ENCODE measurements around the gene CCR5AS.
A peak's percentile ranks its signal among the peaks of the same experiment; 100 is the strongest.
"Not testable (repeated sequence)": the region's sequence is repeated elsewhere in the genome, so short reads cannot be mapped to it uniquely, and the experiment has no call there.

CCR5AS gene

GRCh38 chr3:46406443-46406787 lies 451 bp downstream of the CCR5AS start:
- H3K27me3 Mint-ChIP-seq (ENCODE audit: low read depth in 3 of 3): peaks cover 0 to 7% (median 0%) of the 10 kb centered on the region in 3 donors
- Histone ChIP-seq H3K9me3 (replicated peaks in 1 of 2; ENCODE audit: control insufficient read depth in 1 of 2, insufficient read depth in 1 of 2, low read length in 2 of 2) (no peaks in the 10 kb centered on the region), H3K4me1 (ENCODE audit: control insufficient read depth in 1 of 2, insufficient read depth in 2 of 2, low read length in 2 of 2) (peaks cover 43 to 47% of the 10 kb centered on the region in 2 donors), H3K4me3 (replicated peaks in 1 of 3; ENCODE audit: low read depth in 2 of 3, low read length in 3 of 3) (peak overlapping the region in 1 of 3 experiments; percentile 74), H3K27me3 (ENCODE audit: control insufficient read depth in 2 of 2, insufficient read depth in 2 of 2, low read length in 2 of 2) (no peaks in the 10 kb centered on the region), H4K20me1 (ENCODE audit: insufficient read depth, low read length) (no peaks in the 10 kb centered on the region), H3K9ac (ENCODE audit: insufficient read depth, low read length, poor library complexity, severe bottlenecking) (peak overlapping the region; percentile 85), H3K27ac (ENCODE audit: low read depth in 1 of 2, low read length in 2 of 2) (peak overlapping the region; percentile 97 to 100), H2AFZ (ENCODE audit: insufficient read depth, low read depth, low read length, poor library complexity, severe bottlenecking) (peak overlapping the region; percentile 53), H3K36me3 (replicated peaks in 1 of 2; ENCODE audit: control insufficient read depth in 1 of 2, insufficient read depth in 2 of 2, low read length in 2 of 2) (peaks cover 6 to 9% of the 10 kb centered on the region in 2 donors), H3K4me2 (replicated peaks; ENCODE audit: extremely low read depth, low read length, poor library complexity, severe bottlenecking) (peak overlapping the region; percentile 68), H3K79me2 (ENCODE audit: insufficient read depth, low read length) (peaks cover 10% of the 10 kb centered on the region)
- 8% methylated on average over 4 of the region's 4 CpGs for WGBS (ENCODE audit: insufficient coverage)
- H3K9me3 Mint-ChIP-seq: no peaks in the 10 kb centered on the region
- H3K4me3 Mint-ChIP-seq: peak overlapping the region; percentile 58 to 95
- TF ChIP-seq, protein P1, sequence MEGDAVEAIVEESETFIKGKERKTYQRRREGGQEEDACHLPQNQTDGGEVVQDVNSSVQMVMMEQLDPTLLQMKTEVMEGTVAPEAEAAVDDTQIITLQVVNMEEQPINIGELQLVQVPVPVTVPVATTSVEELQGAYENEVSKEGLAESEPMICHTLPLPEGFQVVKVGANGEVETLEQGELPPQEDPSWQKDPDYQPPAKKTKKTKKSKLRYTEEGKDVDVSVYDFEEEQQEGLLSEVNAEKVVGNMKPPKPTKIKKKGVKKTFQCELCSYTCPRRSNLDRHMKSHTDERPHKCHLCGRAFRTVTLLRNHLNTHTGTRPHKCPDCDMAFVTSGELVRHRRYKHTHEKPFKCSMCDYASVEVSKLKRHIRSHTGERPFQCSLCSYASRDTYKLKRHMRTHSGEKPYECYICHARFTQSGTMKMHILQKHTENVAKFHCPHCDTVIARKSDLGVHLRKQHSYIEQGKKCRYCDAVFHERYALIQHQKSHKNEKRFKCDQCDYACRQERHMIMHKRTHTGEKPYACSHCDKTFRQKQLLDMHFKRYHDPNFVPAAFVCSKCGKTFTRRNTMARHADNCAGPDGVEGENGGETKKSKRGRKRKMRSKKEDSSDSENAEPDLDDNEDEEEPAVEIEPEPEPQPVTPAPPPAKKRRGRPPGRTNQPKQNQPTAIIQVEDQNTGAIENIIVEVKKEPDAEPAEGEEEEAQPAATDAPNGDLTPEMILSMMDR (IDR thresholded peaks at IDR 0.05): no peak
- intact Hi-C loops (cut with micrococcal nuclease): loop anchor here in 1 of 2 donors (2.0 to 10.0 kb wide), 4 partner anchors 39 to 1239 kb away; no protein-coding TSS in a partner anchor
- peaks cover 58% of the 10 kb centered on the region for H3K4me1 Mint-ChIP-seq
- H3K27ac Mint-ChIP-seq: peak overlapping the region; percentile 100
- peaks cover 21 to 29% of the 10 kb centered on the region in 2 donors for H3K36me3 Mint-ChIP-seq
- DNase-seq: peak; percentile 96 to 99 (median 97)

DNA sequence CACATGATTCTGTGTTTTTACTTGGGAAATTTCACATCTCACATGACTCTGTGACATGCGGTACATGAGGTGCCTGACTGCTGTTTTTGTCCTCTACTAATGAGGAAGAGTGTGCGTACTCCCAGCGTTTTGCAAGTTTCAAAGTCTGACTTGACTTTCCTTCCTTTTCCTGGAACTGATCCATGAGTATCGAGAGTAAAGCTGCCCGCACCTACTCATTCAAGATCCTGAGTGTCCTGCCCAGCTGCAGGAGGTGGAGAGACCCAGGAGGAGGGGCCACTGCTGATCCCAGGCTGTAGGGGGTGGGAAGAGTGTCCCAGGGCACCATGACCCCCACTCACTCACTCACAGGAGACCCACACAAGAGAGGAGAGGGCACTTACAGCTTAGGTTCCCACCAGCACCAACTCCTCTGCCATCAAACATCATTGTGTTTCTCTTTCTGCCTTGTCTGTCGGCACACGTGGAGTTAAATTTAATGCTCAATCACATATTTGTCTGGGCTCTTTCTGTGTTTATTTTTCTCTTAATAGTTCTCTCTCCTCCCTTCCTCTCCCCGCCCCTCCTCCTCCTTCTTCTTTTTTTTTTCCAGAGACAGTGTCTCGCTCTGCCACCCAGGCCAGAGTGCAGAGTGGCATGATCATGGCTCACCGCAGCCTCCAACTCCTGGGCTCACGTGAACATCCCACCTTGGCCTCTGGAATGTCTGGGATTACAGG lies 1.4 kb downstream of the CCR5AS start:
- WGBS (ENCODE audit: insufficient coverage): 31% methylated on average over 5 of the region's 11 CpGs
- H3K4me3 ChIP-seq (replicated peaks in 1 of 3; ENCODE audit: low read depth in 2 of 3, low read length in 3 of 3): peak overlapping the region in 1 of 3 experiments; percentile 53
- intact Hi-C loops (cut with micrococcal nuclease): loop anchor here (2.0 to 10.0 kb wide), 4 partner anchors 38 to 1238 kb away; no protein-coding TSS in a partner anchor

DNA sequence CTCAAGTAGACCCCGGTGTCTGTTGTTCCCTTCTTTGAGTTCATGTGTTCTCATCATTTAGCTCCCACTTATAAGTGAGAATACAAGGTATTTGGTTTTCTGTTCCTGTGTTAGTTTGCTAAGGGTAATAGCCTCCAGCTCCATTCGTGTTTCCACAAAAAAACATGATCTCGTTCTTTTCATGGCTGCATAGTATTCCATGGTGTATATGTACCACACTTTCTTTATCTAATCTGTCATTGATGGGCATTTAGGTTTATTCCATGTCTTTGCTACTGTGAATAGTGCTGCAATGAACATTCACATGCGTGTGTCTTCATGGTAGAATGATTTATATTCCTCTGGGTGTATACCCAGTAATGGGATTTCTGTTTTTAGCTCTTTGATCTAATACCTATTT lies 4.0 kb downstream of the CCR5AS start:
- DNase-seq; H3K79me2 ChIP-seq (ENCODE audit: insufficient read depth, low read length); H3K27me3 Mint-ChIP-seq (ENCODE audit: low read depth in 3 of 3); H3K9me3 ChIP-seq (replicated peaks in 1 of 2; ENCODE audit: control insufficient read depth in 1 of 2, insufficient read depth in 1 of 2, low read length in 2 of 2); H3K4me2 ChIP-seq (replicated peaks; ENCODE audit: extremely low read depth, low read length, poor library complexity, severe bottlenecking); H3K36me3 ChIP-seq (replicated peaks in 1 of 2; ENCODE audit: control insufficient read depth in 1 of 2, insufficient read depth in 2 of 2, low read length in 2 of 2); H3K9me3 Mint-ChIP-seq; H3K27ac ChIP-seq (ENCODE audit: low read depth in 1 of 2, low read length in 2 of 2); H3K4me3 ChIP-seq (replicated peaks in 1 of 3; ENCODE audit: low read depth in 2 of 3, low read length in 3 of 3); H4K20me1 ChIP-seq (ENCODE audit: insufficient read depth, low read length); H3K4me3 Mint-ChIP-seq; H3K27me3 ChIP-seq (ENCODE audit: control insufficient read depth in 2 of 2, insufficient read depth in 2 of 2, low read length in 2 of 2); H3K9ac ChIP-seq (ENCODE audit: insufficient read depth, low read length, poor library complexity, severe bottlenecking); H2AFZ ChIP-seq (ENCODE audit: insufficient read depth, low read depth, low read length, poor library complexity, severe bottlenecking); H3K36me3 Mint-ChIP-seq: not testable (repeated sequence)
- Mint-ChIP-seq H3K27ac (peak overlapping the region in 2 of 7 donors; percentile 55 to 64), H3K4me1 (peaks cover 38% of the 10 kb centered on the region)
- intact Hi-C loops (cut with micrococcal nuclease): loop anchor here in 1 of 2 donors (10.0 kb wide), 1 partner anchor 552 kb away; no protein-coding TSS in a partner anchor
- no CpG with 5 or more reads among the region's 4 CpGs for WGBS (ENCODE audit: insufficient coverage)
- peaks cover 49% of the 10 kb centered on the region in 2 donors for H3K4me1 ChIP-seq (ENCODE audit: control insufficient read depth in 1 of 2, insufficient read depth in 2 of 2, low read length in 2 of 2)

More for the DNA sequence above, 1.4 kb downstream of the CCR5AS start:
- Histone ChIP-seq H3K79me2 (ENCODE audit: insufficient read depth, low read length) (peaks cover 10% of the 10 kb centered on the region), H4K20me1 (ENCODE audit: insufficient read depth, low read length) (no peaks in the 10 kb centered on the region), H3K36me3 (replicated peaks in 1 of 2; ENCODE audit: control insufficient read depth in 1 of 2, insufficient read depth in 2 of 2, low read length in 2 of 2) (peaks cover 6 to 9% of the 10 kb centered on the region in 2 donors), H3K4me1 (ENCODE audit: control insufficient read depth in 1 of 2, insufficient read depth in 2 of 2, low read length in 2 of 2) (peaks cover 43 to 47% of the 10 kb centered on the region in 2 donors), H3K27me3 (ENCODE audit: control insufficient read depth in 2 of 2, insufficient read depth in 2 of 2, low read length in 2 of 2) (no peaks in the 10 kb centered on the region), H3K27ac (ENCODE audit: low read depth in 1 of 2, low read length in 2 of 2) (peak overlapping the region; percentile 97 to 100), H3K9ac (ENCODE audit: insufficient read depth, low read length, poor library complexity, severe bottlenecking) (peak overlapping the region; percentile 85), H3K4me2 (replicated peaks; ENCODE audit: extremely low read depth, low read length, poor library complexity, severe bottlenecking) (peak overlapping the region; percentile 52), H2AFZ (ENCODE audit: insufficient read depth, low read depth, low read length, poor library complexity, severe bottlenecking) (no peak overlapping the region), H3K9me3 (replicated peaks in 1 of 2; ENCODE audit: control insufficient read depth in 1 of 2, insufficient read depth in 1 of 2, low read length in 2 of 2) (no peaks in the 10 kb centered on the region)
- peaks cover 0 to 7% (median 0%) of the 10 kb centered on the region in 3 donors for H3K27me3 Mint-ChIP-seq (ENCODE audit: low read depth in 3 of 3)
- H3K36me3 Mint-ChIP-seq: peaks cover 21 to 29% of the 10 kb centered on the region in 2 donors
- H3K4me3 Mint-ChIP-seq: peak overlapping the region; percentile 37 to 95
- TF ChIP-seq, protein P1 (IDR thresholded peaks at IDR 0.05): no peak
- H3K4me1 Mint-ChIP-seq: peaks cover 58% of the 10 kb centered on the region
- H3K9me3 Mint-ChIP-seq: no peaks in the 10 kb centered on the region
- DNase-seq: peak; percentile 75 to 98 (median 91)
- H3K27ac Mint-ChIP-seq: peak overlapping the region; percentile 100

Measured in CD14-positive monocyte (primary cell).